Lung microvascular endothelial cell (primary cell): ENCODE data around the gene TM4SF20. TPM values are rescaled to one million over a fixed set of nuclear protein-coding genes. Genes with fewer than 3 reads are reported as not detected.

Experiments
- DNase-seq, 2 donors: peaks; one replicate each; pipeline versions ENCODE4 v3.0.0 to v3.0.0-alpha.2; 2010; ENCODE audit warnings: low read depth in 2 of 2
- total RNA-seq: library from RNA; depleted of rRNA; stranded (reverse); fragments of >200 nt; gene quantifications from 2 replicates; pipeline ENCODE4 v1.2.1, GENCODE V29; 2014

TM4SF20 gene
- total RNA-seq, 1 donor from 2014 or later: not detected

- no peak for DNase-seq
Measured at GRCh38 chr2:227322530-227323205, 56.4 kb downstream of the TM4SF20 start.

GRCh38 chr2:227320305-227321094 lies 58.6 kb downstream of the TM4SF20 start:
- no peak for DNase-seq

GRCh38 chr2:227317834-227318233 lies 61.3 kb downstream of the TM4SF20 start:
- no peak for DNase-seq

- DNase-seq: no peak
Measured at GRCh38 chr2:227313310-227313709, 65.8 kb downstream of the TM4SF20 start.

GRCh38 chr2:227312579-227312978 lies 66.5 kb downstream of the TM4SF20 start:
- no peak for DNase-seq

Other genes starting within 250 kb of the TM4SF20 start
- under 0.01 TPM in 1 of 2 replicates, not detected in the other for gene COL4A4, start 215.1 kb downstream of the TM4SF20 start, total RNA-seq
- not detected in 2 replicates for gene COL4A3, start 214.7 kb downstream of the TM4SF20 start, total RNA-seq
- 33.9 and 34.9 TPM in 2 replicates for gene MFF, start 54.1 kb downstream of the TM4SF20 start, total RNA-seq
- not detected in 2 replicates for gene SCYGR1, start 8.6 kb upstream of the TM4SF20 start, total RNA-seq
- gene AGFG1, start 92.8 kb upstream of the TM4SF20 start, total RNA-seq: 25.1 and 30.0 TPM in 2 replicates
- not detected in 2 replicates for gene SCYGR2, start 219.6 kb upstream of the TM4SF20 start, total RNA-seq
- gene SCYGR3, start 235.5 kb upstream of the TM4SF20 start, total RNA-seq: not detected in 2 replicates
- not detected in 2 replicates for gene SCYGR4, start 238.2 kb upstream of the TM4SF20 start, total RNA-seq